ENCODE measurements around the gene ULK4. TPM values are rescaled to one million over a fixed set of nuclear protein-coding genes. Genes with fewer than 3 reads are reported as not detected.

The ULK4 gene
- total RNA-seq, 4 donors from 2014 or later: 8.4 to 43.8 (median 20.8) TPM

- TF ChIP-seq, protein P1, sequence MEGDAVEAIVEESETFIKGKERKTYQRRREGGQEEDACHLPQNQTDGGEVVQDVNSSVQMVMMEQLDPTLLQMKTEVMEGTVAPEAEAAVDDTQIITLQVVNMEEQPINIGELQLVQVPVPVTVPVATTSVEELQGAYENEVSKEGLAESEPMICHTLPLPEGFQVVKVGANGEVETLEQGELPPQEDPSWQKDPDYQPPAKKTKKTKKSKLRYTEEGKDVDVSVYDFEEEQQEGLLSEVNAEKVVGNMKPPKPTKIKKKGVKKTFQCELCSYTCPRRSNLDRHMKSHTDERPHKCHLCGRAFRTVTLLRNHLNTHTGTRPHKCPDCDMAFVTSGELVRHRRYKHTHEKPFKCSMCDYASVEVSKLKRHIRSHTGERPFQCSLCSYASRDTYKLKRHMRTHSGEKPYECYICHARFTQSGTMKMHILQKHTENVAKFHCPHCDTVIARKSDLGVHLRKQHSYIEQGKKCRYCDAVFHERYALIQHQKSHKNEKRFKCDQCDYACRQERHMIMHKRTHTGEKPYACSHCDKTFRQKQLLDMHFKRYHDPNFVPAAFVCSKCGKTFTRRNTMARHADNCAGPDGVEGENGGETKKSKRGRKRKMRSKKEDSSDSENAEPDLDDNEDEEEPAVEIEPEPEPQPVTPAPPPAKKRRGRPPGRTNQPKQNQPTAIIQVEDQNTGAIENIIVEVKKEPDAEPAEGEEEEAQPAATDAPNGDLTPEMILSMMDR (IDR thresholded peaks at IDR 0.05): no peak
- TF ChIP-seq POLR2A (IDR thresholded peaks at IDR 0.05): no peak
- DNase-seq: no peak
- Histone ChIP-seq H3K27me3 (no peaks in the 10 kb centered on the region), H3K9me3 (no peaks in the 10 kb centered on the region), H3K4me3 (no peak overlapping the region), H3K27ac (no peak overlapping the region), H3K4me1 (no peaks in the 10 kb centered on the region), H3K36me3 (no peaks in the 10 kb centered on the region)
Observed at GRCh38 chr3:41638381-41638780, 323.5 kb downstream of the ULK4 start.

DNA sequence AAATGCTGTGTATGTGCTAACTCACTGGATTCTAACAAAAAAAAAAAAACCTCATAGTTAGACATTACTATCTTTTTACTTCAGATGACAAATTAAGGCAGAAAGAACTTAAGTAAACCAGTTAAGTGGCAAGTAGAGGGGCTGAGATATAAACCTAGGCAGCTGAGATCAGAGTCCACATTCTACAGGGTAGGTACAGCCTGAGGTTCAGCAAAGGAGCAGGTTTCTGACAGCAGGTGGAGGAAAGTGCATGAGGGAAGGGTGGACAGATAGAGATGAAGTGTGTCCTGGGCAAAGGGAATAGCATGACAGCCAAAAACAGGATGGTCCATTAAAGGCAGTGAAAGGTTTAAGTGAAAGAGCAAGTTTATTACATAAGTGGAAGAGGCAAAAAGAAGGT is 329.2 kb downstream of the ULK4 start:
- no peak for TF ChIP-seq POLR2A (IDR thresholded peaks at IDR 0.05)
- TF ChIP-seq, protein P1 (IDR thresholded peaks at IDR 0.05): no peak
- H3K9me3 ChIP-seq: no peaks in the 10 kb centered on the region
- no peak for DNase-seq
- H3K36me3 ChIP-seq: no peaks in the 10 kb centered on the region
- no peaks in the 10 kb centered on the region for H3K4me1 ChIP-seq
- no peak overlapping the region for H3K27ac ChIP-seq
- no peak overlapping the region for H3K4me3 ChIP-seq
- H3K27me3 ChIP-seq: no peaks in the 10 kb centered on the region

GRCh38 chr3:41630708-41631107 is 331.2 kb downstream of the ULK4 start:
- TF ChIP-seq POLR2A (IDR thresholded peaks at IDR 0.05): no peak
- TF ChIP-seq, protein P1 (IDR thresholded peaks at IDR 0.05): no peak
- no peaks in the 10 kb centered on the region for H3K36me3 ChIP-seq
- no peak overlapping the region for H3K4me3 ChIP-seq
- no peak for DNase-seq
- H3K27me3 ChIP-seq: no peaks in the 10 kb centered on the region
- no peaks in the 10 kb centered on the region for H3K9me3 ChIP-seq
- H3K27ac ChIP-seq: no peak overlapping the region
- H3K4me1 ChIP-seq: no peaks in the 10 kb centered on the region

- H3K4me1 ChIP-seq: no peaks in the 10 kb centered on the region
- no peak overlapping the region for H3K4me3 ChIP-seq
- no peaks in the 10 kb centered on the region for H3K36me3 ChIP-seq
- H3K9me3 ChIP-seq: no peaks in the 10 kb centered on the region
- peak overlapping the region in 1 of 4 donors; percentile 7 for H3K27ac ChIP-seq
- TF ChIP-seq, protein P1 (IDR thresholded peaks at IDR 0.05): no peak
- no peak for TF ChIP-seq POLR2A (IDR thresholded peaks at IDR 0.05)
- no peaks in the 10 kb centered on the region for H3K27me3 ChIP-seq
- no peak for DNase-seq
Observed at GRCh38 chr3:41629986-41630385, 331.9 kb downstream of the ULK4 start.

- no peaks in the 10 kb centered on the region for H3K9me3 ChIP-seq
- TF ChIP-seq POLR2A (IDR thresholded peaks at IDR 0.05): no peak
- TF ChIP-seq, protein P1 (IDR thresholded peaks at IDR 0.05): no peak
- H3K27me3 ChIP-seq: no peaks in the 10 kb centered on the region
- H3K27ac ChIP-seq: no peak overlapping the region
- H3K4me1 ChIP-seq: no peaks in the 10 kb centered on the region
- H3K4me3 ChIP-seq: no peak overlapping the region
- no peak for DNase-seq
- H3K36me3 ChIP-seq: no peaks in the 10 kb centered on the region
Observed at GRCh38 chr3:41629072-41629471, 332.8 kb downstream of the ULK4 start.

DNA sequence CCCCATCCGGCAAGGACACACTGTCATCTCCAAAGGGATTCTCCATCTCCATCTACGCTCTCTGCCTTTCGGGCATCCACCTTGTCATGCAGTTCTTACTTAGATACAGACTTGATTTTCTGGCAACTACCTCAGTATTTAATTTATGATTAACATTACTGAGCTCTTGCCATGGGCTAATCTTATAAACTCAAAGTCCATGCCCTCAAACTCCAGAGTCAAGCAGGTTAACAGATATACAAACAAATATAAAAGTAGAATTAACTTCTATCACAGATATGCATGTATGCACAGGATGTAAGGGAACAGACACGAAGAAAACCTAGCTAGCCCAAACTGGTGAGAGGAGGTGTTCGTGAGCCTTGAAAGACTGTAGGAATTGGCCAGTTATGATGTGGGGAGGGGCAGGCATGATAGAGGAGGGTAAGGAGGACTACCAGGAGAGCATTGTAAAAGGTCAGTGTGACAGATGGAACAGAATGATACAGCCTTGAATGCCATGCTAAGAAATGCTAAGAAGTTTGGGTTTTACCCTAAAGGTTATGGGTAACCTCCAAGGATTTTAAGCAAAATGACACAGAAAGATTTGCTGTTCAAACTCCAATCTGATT is 334.3 kb downstream of the ULK4 start:
- Histone ChIP-seq H3K36me3 (no peaks in the 10 kb centered on the region), H3K27me3 (no peaks in the 10 kb centered on the region), H3K4me1 (no peaks in the 10 kb centered on the region), H3K4me3 (no peak overlapping the region), H3K27ac (no peak overlapping the region), H3K9me3 (no peaks in the 10 kb centered on the region)
- DNase-seq: no peak
- TF ChIP-seq POLR2A (IDR thresholded peaks at IDR 0.05): no peak
- TF ChIP-seq, protein P1 (IDR thresholded peaks at IDR 0.05): no peak
